Stomach (tissue), 4 donors: Measurements from ENCODE around the gene ADAMTSL3.

Experiments
- POLR2AphosphoS5 ChIP-seq, 3 donors: sonication (generic); formaldehyde crosslinking; IDR thresholded peaks; one replicate each; pipeline ENCODE4 v1.6.1; 2016; ENCODE audit warnings: antibody characterized with exemption in 3 of 3
- TF ChIP-seq, protein P1 (sequence below), 7 experiments: fragments of 450-650 bp in 4 of 7; fragments of 200-600 bp in 3 of 7; sonication (generic) in 3 of 7; IDR thresholded peaks; one replicate each; pipeline ENCODE4 v1.5.1; 2016 to 2019; ENCODE audit warnings: antibody characterized with exemption in 7 of 7, control low read depth in 2 of 7, mild to moderate bottlenecking in 1 of 7

DNA sequence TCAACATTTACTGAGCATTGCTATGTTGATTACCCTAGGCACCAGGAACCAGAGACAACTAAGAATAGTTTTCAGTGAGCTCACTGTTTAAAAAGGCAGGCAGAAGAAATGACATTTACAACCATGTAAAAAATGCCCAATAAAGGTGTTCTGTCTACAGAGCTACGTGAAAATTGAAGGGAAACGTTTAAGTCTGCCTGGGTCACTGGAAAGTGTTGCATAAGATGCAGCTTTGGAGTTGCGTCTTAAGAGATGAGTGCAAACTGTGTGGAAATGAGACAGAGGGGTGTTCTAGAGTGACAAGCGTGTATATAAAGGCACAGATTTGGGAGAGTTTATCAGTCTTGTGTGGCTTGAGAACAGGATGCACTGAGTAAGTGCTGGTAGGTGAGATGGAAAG is 303.0 kb downstream of the ADAMTSL3 start:
- no peak for TF ChIP-seq POLR2AphosphoS5 (IDR thresholded peaks at IDR 0.05)
- TF ChIP-seq, protein P1, sequence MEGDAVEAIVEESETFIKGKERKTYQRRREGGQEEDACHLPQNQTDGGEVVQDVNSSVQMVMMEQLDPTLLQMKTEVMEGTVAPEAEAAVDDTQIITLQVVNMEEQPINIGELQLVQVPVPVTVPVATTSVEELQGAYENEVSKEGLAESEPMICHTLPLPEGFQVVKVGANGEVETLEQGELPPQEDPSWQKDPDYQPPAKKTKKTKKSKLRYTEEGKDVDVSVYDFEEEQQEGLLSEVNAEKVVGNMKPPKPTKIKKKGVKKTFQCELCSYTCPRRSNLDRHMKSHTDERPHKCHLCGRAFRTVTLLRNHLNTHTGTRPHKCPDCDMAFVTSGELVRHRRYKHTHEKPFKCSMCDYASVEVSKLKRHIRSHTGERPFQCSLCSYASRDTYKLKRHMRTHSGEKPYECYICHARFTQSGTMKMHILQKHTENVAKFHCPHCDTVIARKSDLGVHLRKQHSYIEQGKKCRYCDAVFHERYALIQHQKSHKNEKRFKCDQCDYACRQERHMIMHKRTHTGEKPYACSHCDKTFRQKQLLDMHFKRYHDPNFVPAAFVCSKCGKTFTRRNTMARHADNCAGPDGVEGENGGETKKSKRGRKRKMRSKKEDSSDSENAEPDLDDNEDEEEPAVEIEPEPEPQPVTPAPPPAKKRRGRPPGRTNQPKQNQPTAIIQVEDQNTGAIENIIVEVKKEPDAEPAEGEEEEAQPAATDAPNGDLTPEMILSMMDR (IDR thresholded peaks at IDR 0.05) = no peak
